Mesothelial cell of epicardium (in vitro differentiated cells): Measurements from ENCODE around the gene PDHX. TPM values are rescaled to one million over a fixed set of nuclear protein-coding genes. Genes with fewer than 3 reads are reported as not detected.

Experiments used
- DNase-seq, 2 experiments: peaks; one replicate each; pipeline ENCODE4 v3.0.0; 2021; ENCODE audit warnings: low spot score in 2 of 2; ENCODE audit not compliant: unreplicated experiment in 2 of 2
- H3K27ac Mint-ChIP-seq: 2 replicates; pipeline ENCODE4 v1.8.0; 2021; ENCODE audit warnings: mixed read lengths
- H3K27me3 Mint-ChIP-seq: 2 replicates; pipeline ENCODE4 v1.8.0; 2021; ENCODE audit warnings: low read depth, mixed read lengths
- H3K36me3 Mint-ChIP-seq: 2 replicates; pipeline ENCODE4 v1.8.0; 2021; ENCODE audit warnings: mixed read lengths
- H3K4me1 Mint-ChIP-seq: 2 replicates; pipeline ENCODE4 v1.8.0; 2021; ENCODE audit warnings: mixed read lengths
- H3K4me3 Mint-ChIP-seq: 2 replicates; pipeline ENCODE4 v1.8.0; 2021; ENCODE audit warnings: mild to moderate bottlenecking, moderate library complexity, mixed read lengths
- H3K9me3 Mint-ChIP-seq: 2 replicates; pipeline ENCODE4 v1.8.0; 2021; ENCODE audit warnings: mixed read lengths
- CTCF ChIP-seq: fragments of 200-600 bp; sonication (generic); IDR thresholded peaks from one replicate; pipeline ENCODE4 v1.5.0; 2021; ENCODE audit warnings: antibody characterized with exemption; ENCODE audit not compliant: unreplicated experiment
- total RNA-seq: library from RNA; stranded (reverse); gene quantifications from 3 replicates; pipeline ENCODE4 v1.2.1, GENCODE V29; 2021

Gene PDHX
- total RNA-seq, 1 donor from 2014 or later: 43.0 TPM

GRCh38 chr11:34987617-34988016 lies 71.2 kb downstream of the PDHX start:
- DNase-seq: no peak
- Mint-ChIP-seq H3K9me3 (peaks cover 4% of the 10 kb centered on the region), H3K27ac (no peak overlapping the region), H3K4me1 (peaks cover 1% of the 10 kb centered on the region), H3K4me3 (no peak overlapping the region), H3K36me3 (peaks cover 33% of the 10 kb centered on the region), H3K27me3 (no peaks in the 10 kb centered on the region)
- no peak for TF ChIP-seq CTCF

- Mint-ChIP-seq H3K4me3 (no peak overlapping the region), H3K36me3 (peaks cover 23% of the 10 kb centered on the region), H3K4me1 (peaks cover 1% of the 10 kb centered on the region), H3K27me3 (no peaks in the 10 kb centered on the region), H3K27ac (no peak overlapping the region), H3K9me3 (peaks cover 4% of the 10 kb centered on the region)
- no peak for TF ChIP-seq CTCF
- DNase-seq: no peak
These were observed 72.2 kb downstream of the PDHX start for GRCh38 chr11:34988294-34989255.

GRCh38 chr11:34990916-34991315 lies 74.5 kb downstream of the PDHX start:
- Mint-ChIP-seq H3K27ac (no peak overlapping the region), H3K36me3 (peaks cover 5% of the 10 kb centered on the region), H3K9me3 (no peaks in the 10 kb centered on the region), H3K4me3 (no peak overlapping the region), H3K27me3 (no peaks in the 10 kb centered on the region), H3K4me1 (peaks cover 1% of the 10 kb centered on the region)
- TF ChIP-seq CTCF: no peak
- no peak for DNase-seq

- no peak for TF ChIP-seq CTCF
- H3K27me3 Mint-ChIP-seq: no peaks in the 10 kb centered on the region
- H3K36me3 Mint-ChIP-seq: peaks cover 1% of the 10 kb centered on the region
- no peak overlapping the region for H3K27ac Mint-ChIP-seq
- no peaks in the 10 kb centered on the region for H3K4me1 Mint-ChIP-seq
- no peak for DNase-seq
- H3K4me3 Mint-ChIP-seq: no peak overlapping the region
- H3K9me3 Mint-ChIP-seq: no peaks in the 10 kb centered on the region
These were observed 78.4 kb downstream of the PDHX start for GRCh38 chr11:34994854-34995253.

- Mint-ChIP-seq H3K4me3 (no peak overlapping the region), H3K27me3 (no peaks in the 10 kb centered on the region), H3K27ac (no peak overlapping the region), H3K36me3 (peaks cover 1% of the 10 kb centered on the region), H3K9me3 (no peaks in the 10 kb centered on the region), H3K4me1 (no peaks in the 10 kb centered on the region)
- TF ChIP-seq CTCF: no peak
- DNase-seq: no peak
These were observed 80.5 kb downstream of the PDHX start for GRCh38 chr11:34996958-34997357.
